ENCODE data around the gene NFE2L2. TPM values are rescaled to one million over a fixed set of nuclear protein-coding genes. Genes with fewer than 3 reads are reported as not detected.

Gene NFE2L2
- 61.8 and 169 TPM in 2 replicates for total RNA-seq (2011; cell fraction: chromatin; rRNA removed; ENCODE audit: low replicate concordance)
- 36.7 and 42.6 TPM in 2 replicates for total RNA-seq (2011; cell fraction: nucleolus; rRNA removed)
- 59.8 and 96.6 TPM in 2 replicates for total RNA-seq (2011; cell fraction: nucleoplasm; rRNA removed)
- total RNA-seq (2014; rRNA removed): 33.2 and 46.0 TPM in 2 replicates
- 59.3 and 72.0 TPM in 2 replicates for total RNA-seq (2014; rRNA removed; fragmentation: Illumina TruSeq; extraction: Trizol)
- total RNA-seq (2015; rRNA removed; fragmentation: Illumina TruSeq; extraction: Trizol): 62.5 and 67.8 TPM in 2 replicates
- 60.8 and 64.8 TPM in 2 replicates for total RNA-seq (2021)
- 93.2 and 120 TPM in 2 replicates for polyA plus RNA-seq (2011; rRNA removed)
- 58.4 and 68.0 TPM in 2 replicates for polyA plus RNA-seq (2011; cell fraction: cytosol; rRNA removed)
- polyA plus RNA-seq (2011; cell fraction: nucleus; rRNA removed): 62.5 and 70.2 TPM in 2 replicates
- 42.7 and 78.6 TPM in 2 replicates for polyA plus RNA-seq (2012)
- 91.0 and 100 TPM in 2 replicates for polyA plus RNA-seq (2014; fragmentation: Illumina TruSeq; extraction: Trizol)
- polyA plus RNA-seq (2014; fragmentation: Nextera tagmentation; extraction: Ambion mirVana): 10 to 100 TPM; 29.3 to 34.8 TPM
- 54.9 and 56.3 TPM in 2 replicates for polyA plus RNA-seq (2014; rRNA removed)
- polyA minus RNA-seq (2011; rRNA and poly(A)+ RNA removed): 108 and 150 TPM in 2 replicates
- 40.0 and 70.1 TPM in 2 replicates for polyA minus RNA-seq (2011; cell fraction: cytosol; rRNA and poly(A)+ RNA removed)
- polyA minus RNA-seq (2011; cell fraction: nucleus; rRNA and poly(A)+ RNA removed): 52.2 and 71.1 TPM in 2 replicates
- percentile 96 among the genes with signal in this experiment for Bru-seq, nascent RNA
- percentile 96 among the genes with signal in this experiment for BruChase-seq, experiment 1, labeled RNA remaining after a 2-hour chase
- percentile 94 among the genes with signal in this experiment for BruChase-seq, experiment 2, labeled RNA remaining after a 6-hour chase
- long read RNA-seq, experiment 1, transcript NFE2L2-201 (5 exons, 2,853 nt): major isoform, 163 of 224 reads
- long read RNA-seq, experiment 1, transcript NFE2L2-202 (5 exons, 2,651 nt): minor isoform, 9 of 224 reads
- long read RNA-seq, experiment 1, transcript NFE2L2-210 (2 exons, 521 nt): minor isoform, 6 of 224 reads
- long read RNA-seq, experiment 1, partial matches to known transcripts: 20 of 224 reads
- long read RNA-seq, experiment 1, other reads (novel, unspliced or antisense): 26 of 224 reads
- long read RNA-seq, experiment 2, transcript NFE2L2-201 (5 exons, 2,853 nt): major isoform, 18 of 41 reads
- long read RNA-seq, experiment 2, partial matches to known transcripts: 1 of 41 reads
- long read RNA-seq, experiment 2, other reads (novel, unspliced or antisense): 20 of 41 reads
- long read RNA-seq, experiment 3, transcript NFE2L2-202 (5 exons, 2,651 nt): minor isoform, 6 of 33 reads
- long read RNA-seq, experiment 3, transcript NFE2L2-201 (5 exons, 2,853 nt): major isoform, 14 of 33 reads
- long read RNA-seq, experiment 3, partial matches to known transcripts: 4 of 33 reads
- long read RNA-seq, experiment 3, other reads (novel, unspliced or antisense): 8 of 33 reads

GRCh38 chr2:177264693-177265587 is at the start of gene NFE2L2:
Gene NFE2L2, minus strand, starts transcription at chr2:177264727. Its CDS starts 151 bp downstream, at chr2:177264576.
- CTCF ChIA-PET (ENCODE audit: low intra/inter-chr PET ratio): interaction anchor here (0.6 to 0.9 kb wide), 4 partner anchors 20 to 1982 kb away, joined by 3 to 5 read pairs (median 4); no protein-coding TSS in a partner anchor
- Histone ChIP-seq H3K4me3 (peak within 1 kb of the TSS; percentile 91), H3K79me2 (ENCODE audit: control insufficient read depth, insufficient read depth, low read length) (peaks cover 45% of the 10 kb centered on the region), H3K27me3 (ENCODE audit: control insufficient read depth in 2 of 2, insufficient read depth in 2 of 2, low read length in 2 of 2) (no peaks in the 10 kb centered on the region), H2AFZ (ENCODE audit: low read depth, low read length) (peak within 1 kb of the TSS; percentile 93), H3K36me3 (ENCODE audit: control insufficient read depth, insufficient read depth, low read length) (peaks cover 19% of the 10 kb centered on the region; the same call in 2 of the 3 replicates), H3K4me2 (ENCODE audit: insufficient read depth, low read length) (peak within 1 kb of the TSS; percentile 94), H3K4me1 (replicated peaks in 1 of 2; ENCODE audit: control insufficient read depth in 2 of 2, insufficient read depth in 2 of 2, low read length in 2 of 2) (peaks cover 31 to 38% of the 10 kb centered on the region in 2 experiments), H4K20me1 (replicated peaks; ENCODE audit: control insufficient read depth, insufficient read depth, low read length) (peaks cover 13% of the 10 kb centered on the region), H3K9ac (ENCODE audit: insufficient read depth in 1 of 2, low read depth in 2 of 2, low read length in 2 of 2) (peak within 1 kb of the TSS; percentile 98), H3K9me1 (ENCODE audit: control insufficient read depth, insufficient read depth, low read length) (no peaks in the 10 kb centered on the region), H3K9me3 (replicated peaks; ENCODE audit: control insufficient read depth, insufficient read depth, low read depth, low read length) (no peaks in the 10 kb centered on the region), H3K27ac (ENCODE audit: extremely low read depth, low read depth, low read length) (peak within 1 kb of the TSS; percentile 98)
- ATAC-seq (peak; percentile 78), FAIRE-seq (peak; percentile 72), DNase-seq (ENCODE audit: extremely low read depth in 1 of 4, low spot score in 3 of 4) (peak; percentile 95 to 97 (median 96))
- in situ Hi-C loops (cut with MboI): loop anchor here (5.0 kb wide), 1 partner anchor 67 kb away; no protein-coding TSS in a partner anchor
- BruUV-seq (replicated peaks): TSS peak; percentile 92
- WGBS (ENCODE audit: insufficient coverage, low coverage, missing lambda C conversion rate): 1% methylated on average over 66 of the region's 66 CpGs
- intact Hi-C loops (cut with micrococcal nuclease): loop anchor here (1.0 to 10.0 kb wide), 6 partner anchors 97 to 492 kb away; partner anchors contain the start of gene AGPS
- POLR2A ChIA-PET: interaction anchor here (0.6 to 12.9 kb wide), 52 partner anchors 8 to 1641 kb away, joined by 3 to 199 read pairs (median 4); partner anchors contain the start of genes AGPS and HNRNPA3
- no peak for TF ChIP-seq BMI1 (IDR thresholded peaks at IDR 0.05; ENCODE audit: low read length)
- TF ChIP-seq SPI1 (IDR thresholded peaks at IDR 0.05; ENCODE audit: borderline replicate concordance, low read depth, low read length): peak; percentile 92
- peak; percentile 85 for TF ChIP-seq HDAC3 (IDR thresholded peaks at IDR 0.05; ENCODE audit: borderline replicate concordance, partially characterized antibody)
- TF ChIP-seq, protein P1, sequence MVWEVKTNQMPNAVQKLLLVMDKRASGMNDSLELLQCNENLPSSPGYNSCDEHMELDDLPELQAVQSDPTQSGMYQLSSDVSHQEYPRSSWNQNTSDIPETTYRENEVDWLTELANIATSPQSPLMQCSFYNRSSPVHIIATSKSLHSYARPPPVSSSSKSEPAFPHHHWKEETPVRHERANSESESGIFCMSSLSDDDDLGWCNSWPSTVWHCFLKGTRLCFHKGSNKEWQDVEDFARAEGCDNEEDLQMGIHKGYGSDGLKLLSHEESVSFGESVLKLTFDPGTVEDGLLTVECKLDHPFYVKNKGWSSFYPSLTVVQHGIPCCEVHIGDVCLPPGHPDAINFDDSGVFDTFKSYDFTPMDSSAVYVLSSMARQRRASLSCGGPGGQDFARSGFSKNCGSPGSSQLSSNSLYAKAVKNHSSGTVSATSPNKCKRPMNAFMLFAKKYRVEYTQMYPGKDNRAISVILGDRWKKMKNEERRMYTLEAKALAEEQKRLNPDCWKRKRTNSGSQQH (CRISPR knock-in tag; IDR thresholded peaks at IDR 0.05): peak; percentile 91
- TF ChIP-seq DACH1 (IDR thresholded peaks at IDR 0.05; ENCODE audit: partially characterized antibody): peak; percentile 95
- 0 out of 2 replicates have a peak, but pooled peaks have one; percentile 45 for TF ChIP-seq PYGO2 (tag; IDR thresholded peaks at IDR 0.05)
- peak; percentile 87 for TF ChIP-seq CBFA2T2 (conservative IDR thresholded peaks at IDR 0.05)
- TF ChIP-seq MTA1 (IDR thresholded peaks at IDR 0.05; ENCODE audit: borderline replicate concordance): peak; percentile 37
- TF ChIP-seq SNAPC5 (CRISPR knock-in tag; IDR thresholded peaks at IDR 0.05): no peak
- TF ChIP-seq ARNT (IDR thresholded peaks at IDR 0.05): peak; percentile 24 to 26; a peak in 2 of 4 replicates
- no peak; the same call in 1 of the 2 replicates for TF ChIP-seq CHCHD3 (CRISPR knock-in tag; IDR thresholded peaks at IDR 0.05)
- peak; percentile 85 for TF ChIP-seq ZNF12 (CRISPR knock-in tag; IDR thresholded peaks at IDR 0.05)
- TF ChIP-seq SREBF1 (IDR thresholded peaks at IDR 0.05; ENCODE audit: borderline replicate concordance, low read depth, low read length): no peak
- TF ChIP-seq CBFB (CRISPR knock-in tag; IDR thresholded peaks at IDR 0.05): peak; percentile 92; the same call in 1 of the 2 replicates

Measured in K562 (cell line).